Transverse colon (tissue), 4 donors: ENCODE measurements around the gene MRPL42.

Experiments used
- CTCF ChIP-seq, 5 experiments: fragments of 200-600 bp in 3 of 5; fragments of 450-650 bp in 2 of 5; sonication (generic) in 3 of 5; IDR thresholded peaks; 1 replicate in 2 of 5; 2 replicates in 3 of 5; pipeline ENCODE4 v1.5.1; 2016 to 2017; ENCODE audit warnings: antibody characterized with exemption in 5 of 5, inconsistent platforms in 3 of 5, mild to moderate bottlenecking in 2 of 5, moderate library complexity in 1 of 5
- EP300 ChIP-seq: sonication (generic); formaldehyde crosslinking; IDR thresholded peaks from one replicate; pipeline ENCODE4 v1.6.1; 2017; ENCODE audit warnings: antibody characterized with exemption, low read depth
- POLR2A ChIP-seq: fragments of 450-650 bp; IDR thresholded peaks from one replicate; pipeline ENCODE4 v1.6.1; 2016; ENCODE audit warnings: antibody characterized with exemption, mild to moderate bottlenecking, moderate library complexity
- POLR2AphosphoS5 ChIP-seq, 3 donors: sonication (generic); formaldehyde crosslinking; IDR thresholded peaks; one replicate each; pipeline ENCODE4 v1.6.1; 2016; ENCODE audit warnings: antibody characterized with exemption in 3 of 3

GRCh38 chr12:93536766-93537488 is 69.6 kb downstream of the MRPL42 start:
- no peak for TF ChIP-seq CTCF (IDR thresholded peaks at IDR 0.05)
- TF ChIP-seq POLR2A: no peak
- no peak for TF ChIP-seq POLR2AphosphoS5 (IDR thresholded peaks at IDR 0.05)
- TF ChIP-seq EP300: no peak
